ENCODE results near the gene ZNF410.

The ZNF410 gene

GRCh38 chr14:73842851-73843250 is 43.8 kb upstream of the ZNF410 start:
- no peak overlapping the region for H3K4me3 ChIP-seq (ENCODE audit: insufficient read depth, low read length, poor library complexity, severe bottlenecking)
- no peaks in the 10 kb centered on the region for H3K9me2 ChIP-seq (replicated peaks; ENCODE audit: insufficient read depth, low read length)
- H3K79me2 ChIP-seq (ENCODE audit: insufficient read depth, low read length): no peaks in the 10 kb centered on the region
- TF ChIP-seq EZH2phosphoT487 (conservative IDR thresholded peaks at IDR 0.05; ENCODE audit: low read length): no peak
- TF ChIP-seq, protein P1, sequence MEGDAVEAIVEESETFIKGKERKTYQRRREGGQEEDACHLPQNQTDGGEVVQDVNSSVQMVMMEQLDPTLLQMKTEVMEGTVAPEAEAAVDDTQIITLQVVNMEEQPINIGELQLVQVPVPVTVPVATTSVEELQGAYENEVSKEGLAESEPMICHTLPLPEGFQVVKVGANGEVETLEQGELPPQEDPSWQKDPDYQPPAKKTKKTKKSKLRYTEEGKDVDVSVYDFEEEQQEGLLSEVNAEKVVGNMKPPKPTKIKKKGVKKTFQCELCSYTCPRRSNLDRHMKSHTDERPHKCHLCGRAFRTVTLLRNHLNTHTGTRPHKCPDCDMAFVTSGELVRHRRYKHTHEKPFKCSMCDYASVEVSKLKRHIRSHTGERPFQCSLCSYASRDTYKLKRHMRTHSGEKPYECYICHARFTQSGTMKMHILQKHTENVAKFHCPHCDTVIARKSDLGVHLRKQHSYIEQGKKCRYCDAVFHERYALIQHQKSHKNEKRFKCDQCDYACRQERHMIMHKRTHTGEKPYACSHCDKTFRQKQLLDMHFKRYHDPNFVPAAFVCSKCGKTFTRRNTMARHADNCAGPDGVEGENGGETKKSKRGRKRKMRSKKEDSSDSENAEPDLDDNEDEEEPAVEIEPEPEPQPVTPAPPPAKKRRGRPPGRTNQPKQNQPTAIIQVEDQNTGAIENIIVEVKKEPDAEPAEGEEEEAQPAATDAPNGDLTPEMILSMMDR (IDR thresholded peaks at IDR 0.05; ENCODE audit: insufficient read depth, low read length, poor library complexity, severe bottlenecking): no peak
- H3F3A ChIP-seq (ENCODE audit: insufficient read depth): no peaks in the 10 kb centered on the region
- H3K36me3 ChIP-seq (ENCODE audit: low read length): no peaks in the 10 kb centered on the region
- no peaks in the 10 kb centered on the region for H3K9me3 ChIP-seq (ENCODE audit: insufficient read depth, low read length)
- no peaks in the 10 kb centered on the region for H3K27me3 ChIP-seq (ENCODE audit: low read length)
- H3K27ac ChIP-seq (ENCODE audit: low read depth, low read length): no peak overlapping the region
- H4K20me1 ChIP-seq (ENCODE audit: low read depth, low read length): no peaks in the 10 kb centered on the region
- H3K9ac ChIP-seq (ENCODE audit: low read length): no peak overlapping the region
- H2AFZ ChIP-seq (ENCODE audit: low read depth, low read length, severe bottlenecking): no peak overlapping the region
- no peak overlapping the region for H3K4me2 ChIP-seq (ENCODE audit: low read depth, low read length, poor library complexity, severe bottlenecking)

DNA sequence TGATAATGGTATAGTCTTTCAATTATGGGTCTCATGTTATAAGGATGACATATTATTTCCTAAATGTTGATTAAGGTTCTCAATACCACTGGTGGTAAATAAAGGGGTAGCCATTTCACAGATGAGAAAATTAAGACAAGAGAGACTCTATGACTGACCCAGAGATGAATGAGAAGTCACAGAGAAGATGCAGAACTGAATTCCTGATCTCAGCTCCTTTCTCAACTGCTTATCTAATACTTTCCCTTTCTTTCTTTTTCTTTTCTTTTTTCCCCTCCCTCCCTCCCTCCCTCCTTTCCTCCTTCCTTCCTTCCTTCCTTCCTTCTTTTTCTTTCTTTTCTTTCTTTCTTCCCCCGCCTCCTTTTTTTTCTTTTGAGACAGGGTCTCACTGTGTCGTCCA is 43.4 kb upstream of the ZNF410 start:
- Histone ChIP-seq H3K36me3 (ENCODE audit: low read length) (no peaks in the 10 kb centered on the region), H4K20me1 (ENCODE audit: low read depth, low read length) (no peaks in the 10 kb centered on the region), H3K27me3 (ENCODE audit: low read length) (no peaks in the 10 kb centered on the region), H3K9me3 (ENCODE audit: insufficient read depth, low read length) (no peaks in the 10 kb centered on the region), H3K9me2 (replicated peaks; ENCODE audit: insufficient read depth, low read length) (no peaks in the 10 kb centered on the region), H3K9ac (ENCODE audit: low read length) (no peak overlapping the region), H3K27ac (ENCODE audit: low read depth, low read length) (no peak overlapping the region), H3K4me3 (ENCODE audit: insufficient read depth, low read length, poor library complexity, severe bottlenecking) (no peak overlapping the region), H3K79me2 (ENCODE audit: insufficient read depth, low read length) (no peaks in the 10 kb centered on the region), H2AFZ (ENCODE audit: low read depth, low read length, severe bottlenecking) (no peak overlapping the region), H3K4me2 (ENCODE audit: low read depth, low read length, poor library complexity, severe bottlenecking) (no peak overlapping the region), H3F3A (ENCODE audit: insufficient read depth) (no peaks in the 10 kb centered on the region)
- no peak for TF ChIP-seq EZH2phosphoT487 (conservative IDR thresholded peaks at IDR 0.05; ENCODE audit: low read length)
- TF ChIP-seq, protein P1 (IDR thresholded peaks at IDR 0.05; ENCODE audit: insufficient read depth, low read length, poor library complexity, severe bottlenecking): no peak

- no peaks in the 10 kb centered on the region for H3K36me3 ChIP-seq (ENCODE audit: low read length)
- H3F3A ChIP-seq (ENCODE audit: insufficient read depth): peaks cover 15% of the 10 kb centered on the region
- TF ChIP-seq, protein P1 (IDR thresholded peaks at IDR 0.05; ENCODE audit: insufficient read depth, low read length, poor library complexity, severe bottlenecking): no peak
- TF ChIP-seq EZH2phosphoT487 (conservative IDR thresholded peaks at IDR 0.05; ENCODE audit: low read length): no peak
- no peak overlapping the region for H3K27ac ChIP-seq (ENCODE audit: low read depth, low read length)
- H2AFZ ChIP-seq (ENCODE audit: low read depth, low read length, severe bottlenecking): no peak overlapping the region
- no peak overlapping the region for H3K4me3 ChIP-seq (ENCODE audit: insufficient read depth, low read length, poor library complexity, severe bottlenecking)
- H3K79me2 ChIP-seq (ENCODE audit: insufficient read depth, low read length): no peaks in the 10 kb centered on the region
- H3K4me2 ChIP-seq (ENCODE audit: low read depth, low read length, poor library complexity, severe bottlenecking): no peak overlapping the region
- H3K9ac ChIP-seq (ENCODE audit: low read length): no peak overlapping the region
- no peaks in the 10 kb centered on the region for H3K9me2 ChIP-seq (replicated peaks; ENCODE audit: insufficient read depth, low read length)
- H3K27me3 ChIP-seq (ENCODE audit: low read length): no peaks in the 10 kb centered on the region
- H4K20me1 ChIP-seq (ENCODE audit: low read depth, low read length): no peaks in the 10 kb centered on the region
- H3K9me3 ChIP-seq (ENCODE audit: insufficient read depth, low read length): no peaks in the 10 kb centered on the region
Observed at GRCh38 chr14:73846947-73847346, 39.7 kb upstream of the ZNF410 start.

Measured in SU-DHL-6 (cell line).